Liver (tissue), 9 donors: ENCODE data around the gene MYO10. TPM values are rescaled to one million over a fixed set of nuclear protein-coding genes. Genes with fewer than 3 reads are reported as not detected.

ENCODE experiments used
- DNase-seq: peaks from one replicate; pipeline ENCODE4 v3.0.0-alpha.2; 2017; ENCODE audit warnings: low spot score
- H3K27ac ChIP-seq, 2 donors: one replicate each; pipeline ENCODE4 v1.7.0; 2013; ENCODE audit warnings: inconsistent platforms in 2 of 2, low read length in 2 of 2, control low read depth in 1 of 2, low read depth in 1 of 2, mild to moderate bottlenecking in 1 of 2
- H3K27me3 ChIP-seq, 4 donors: one replicate each; pipeline versions ENCODE4 v1.6.1 to v1.7.0; 2013; ENCODE audit warnings: low read length in 3 of 4, inconsistent platforms in 1 of 4, mild to moderate bottlenecking in 1 of 4, moderate library complexity in 1 of 4; ENCODE audit not compliant: control insufficient read depth in 4 of 4, insufficient read depth in 4 of 4
- H3K36me3 ChIP-seq, 4 donors: one replicate each; pipeline versions ENCODE4 v1.6.1 to v1.7.0; 2013; ENCODE audit warnings: low read length in 3 of 4, mild to moderate bottlenecking in 3 of 4, low read depth in 1 of 4, moderate library complexity in 1 of 4; ENCODE audit not compliant: control insufficient read depth in 4 of 4, insufficient read depth in 3 of 4
- H3K4me1 ChIP-seq, 4 donors: one replicate each; pipeline versions ENCODE4 v1.6.1 to v1.7.0; 2013; ENCODE audit warnings: low read length in 3 of 4, mild to moderate bottlenecking in 3 of 4, moderate library complexity in 1 of 4; ENCODE audit not compliant: control insufficient read depth in 4 of 4, insufficient read depth in 4 of 4
- H3K4me3 ChIP-seq, 3 donors: one replicate each; pipeline versions ENCODE4 v1.6.1 to v1.7.0; 2013; ENCODE audit warnings: low read length in 3 of 3, control low read depth in 1 of 3, low read depth in 1 of 3, mild to moderate bottlenecking in 1 of 3
- H3K9ac ChIP-seq, 2 donors: one replicate each; pipeline ENCODE4 v1.7.0; 2013; ENCODE audit warnings: low read length in 2 of 2, mild to moderate bottlenecking in 2 of 2, moderate library complexity in 2 of 2, control low read depth in 1 of 2, low read depth in 1 of 2
- H3K9me3 ChIP-seq, 4 donors: one replicate each; pipeline versions ENCODE4 v1.6.1 to v1.7.0; 2013; ENCODE audit warnings: low read length in 3 of 4; ENCODE audit not compliant: control insufficient read depth in 4 of 4
- EGR1 ChIP-seq, 2 donors: IDR thresholded peaks; 2 replicates each; pipeline ENCODE4 v1.6.1; 2016 to 2018; ENCODE audit warnings: antibody characterized with exemption in 2 of 2, low read depth in 2 of 2
- FOXA1 ChIP-seq: IDR thresholded peaks from 2 replicates; pipeline ENCODE4 v1.6.1; 2016; ENCODE audit warnings: antibody characterized with exemption
- FOXA2 ChIP-seq: IDR thresholded peaks from 2 replicates; pipeline ENCODE4 v1.6.1; 2016; ENCODE audit warnings: antibody characterized with exemption
- GABPA ChIP-seq, 2 donors: IDR thresholded peaks in 1 of 2; conservative IDR thresholded peaks in 1 of 2; 2 replicates each; pipeline ENCODE4 v1.6.1; 2016; ENCODE audit warnings: antibody characterized with exemption in 2 of 2, mild to moderate bottlenecking in 1 of 2, moderate library complexity in 1 of 2
- HNF4A ChIP-seq, 2 donors: conservative IDR thresholded peaks; 2 replicates each; pipeline ENCODE4 v1.6.1; 2016; ENCODE audit warnings: antibody characterized with exemption in 2 of 2, mild to moderate bottlenecking in 2 of 2
- HNF4G ChIP-seq: IDR thresholded peaks from 2 replicates; pipeline ENCODE4 v1.6.1; 2016; ENCODE audit warnings: antibody characterized with exemption
- NR2F2 ChIP-seq: IDR thresholded peaks from 2 replicates; pipeline ENCODE4 v1.6.1; 2016; ENCODE audit warnings: antibody characterized with exemption
- RAD21 ChIP-seq, 2 donors: IDR thresholded peaks; 2 replicates each; pipeline ENCODE4 v1.6.1; 2016; ENCODE audit warnings: antibody characterized with exemption in 2 of 2, mild to moderate bottlenecking in 2 of 2
- RXRA ChIP-seq, 2 donors: IDR thresholded peaks; 2 replicates each; pipeline ENCODE4 v1.6.1; 2017 to 2018; ENCODE audit warnings: antibody characterized with exemption in 2 of 2, mild to moderate bottlenecking in 1 of 2
- SP1 ChIP-seq: IDR thresholded peaks from 2 replicates; pipeline ENCODE4 v1.6.1; 2018; ENCODE audit warnings: antibody characterized with exemption, mild to moderate bottlenecking
- TAF1 ChIP-seq: conservative IDR thresholded peaks from 2 replicates; pipeline ENCODE4 v1.6.1; 2016; ENCODE audit warnings: antibody characterized with exemption, mild to moderate bottlenecking
- YY1 ChIP-seq: IDR thresholded peaks from 2 replicates; pipeline ENCODE4 v1.6.1; 2016; ENCODE audit warnings: antibody characterized with exemption, mild to moderate bottlenecking
- WGBS: extraction: QIAGEN DNeasy Blood & Tissue Kit; methylation state at CpG from one replicate; pipeline ENCODE4 v1.1.7; 2013; 5-methylcytosine and 5-hydroxymethylcytosine counted together
- polyA plus RNA-seq, 2 donors: library from polyadenylated mRNA; stranded (reverse) in 1 of 2; unstranded in 1 of 2; fragments of 200-250 nt in 1 of 2; fragments of >200 nt in 1 of 2; fragmentation: Nextera tagmentation in 1 of 2; extraction: Ambion mirVana in 1 of 2; gene quantifications; one replicate each; pipeline versions ENCODE4 v1.2.1 to v1.2.3, GENCODE V29; 2013 to 2015
- total RNA-seq, 2 donors: library from RNA; depleted of rRNA; stranded (reverse); fragments of >200 nt; gene quantifications; one replicate each; pipeline ENCODE4 v1.2.3, GENCODE V29; 2014
- TF ChIP-seq, protein P1 (sequence below): fragments of 150-350 bp; IDR thresholded peaks from 2 replicates; pipeline ENCODE4 v1.5.1; 2017; ENCODE audit warnings: improper control_type of control experiment, low read depth, low read length; ENCODE audit not compliant: missing input control
- TF ChIP-seq, protein P2 (sequence below): IDR thresholded peaks from 2 replicates; pipeline ENCODE4 v1.6.1; 2016; ENCODE audit warnings: antibody characterized with exemption
- TF ChIP-seq, protein P3 (sequence below): IDR thresholded peaks from 2 replicates; pipeline ENCODE4 v1.6.1; 2016; ENCODE audit warnings: antibody characterized with exemption
- TF ChIP-seq, protein P4 (sequence below): IDR thresholded peaks from 2 replicates; pipeline ENCODE4 v1.6.1; 2016; ENCODE audit warnings: antibody characterized with exemption, mild to moderate bottlenecking
- TF ChIP-seq, protein P5 (sequence below): IDR thresholded peaks from 2 replicates; pipeline ENCODE4 v1.6.1; 2016; ENCODE audit warnings: antibody characterized with exemption
- donor health status: healthy.
- donor health status: healthy.
- donor health status: healthy.
- donor health status: healthy.
- donor health status: healthy.

The MYO10 gene
- total and polyA plus RNA-seq, 4 donors: 4.3 to 15.3 (median 7.1) TPM

DNA sequence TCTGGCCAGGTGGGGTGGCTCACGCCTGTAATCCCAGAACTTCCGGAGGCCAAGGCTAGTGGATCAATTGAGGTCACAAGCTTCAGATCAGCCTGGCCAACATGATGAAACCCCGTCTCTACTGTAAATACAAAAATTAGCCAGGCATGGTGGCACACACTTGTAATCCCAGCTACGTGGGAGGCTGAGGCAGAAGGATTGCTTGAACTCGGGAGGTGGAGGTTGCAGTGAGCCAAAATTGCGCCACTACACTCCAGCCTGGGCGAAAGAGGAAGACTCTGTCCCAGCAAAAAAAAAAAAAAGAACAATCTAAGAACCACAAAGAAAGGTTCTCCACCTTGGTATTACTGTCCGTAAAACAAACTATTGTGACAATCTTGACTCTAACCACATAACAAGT lies 9.7 kb downstream of the MYO10 start:
- Histone ChIP-seq H3K27ac (no peak overlapping the region), H3K27me3 (no peaks in the 10 kb centered on the region), H3K9me3 (no peaks in the 10 kb centered on the region), H3K4me1 (no peaks in the 10 kb centered on the region), H3K36me3 (no peaks in the 10 kb centered on the region), H3K9ac (no peak overlapping the region), H3K4me3 (no peak overlapping the region)
- WGBS: 66% methylated on average over 8 of the region's 8 CpGs
- TF ChIP-seq, protein P1, sequence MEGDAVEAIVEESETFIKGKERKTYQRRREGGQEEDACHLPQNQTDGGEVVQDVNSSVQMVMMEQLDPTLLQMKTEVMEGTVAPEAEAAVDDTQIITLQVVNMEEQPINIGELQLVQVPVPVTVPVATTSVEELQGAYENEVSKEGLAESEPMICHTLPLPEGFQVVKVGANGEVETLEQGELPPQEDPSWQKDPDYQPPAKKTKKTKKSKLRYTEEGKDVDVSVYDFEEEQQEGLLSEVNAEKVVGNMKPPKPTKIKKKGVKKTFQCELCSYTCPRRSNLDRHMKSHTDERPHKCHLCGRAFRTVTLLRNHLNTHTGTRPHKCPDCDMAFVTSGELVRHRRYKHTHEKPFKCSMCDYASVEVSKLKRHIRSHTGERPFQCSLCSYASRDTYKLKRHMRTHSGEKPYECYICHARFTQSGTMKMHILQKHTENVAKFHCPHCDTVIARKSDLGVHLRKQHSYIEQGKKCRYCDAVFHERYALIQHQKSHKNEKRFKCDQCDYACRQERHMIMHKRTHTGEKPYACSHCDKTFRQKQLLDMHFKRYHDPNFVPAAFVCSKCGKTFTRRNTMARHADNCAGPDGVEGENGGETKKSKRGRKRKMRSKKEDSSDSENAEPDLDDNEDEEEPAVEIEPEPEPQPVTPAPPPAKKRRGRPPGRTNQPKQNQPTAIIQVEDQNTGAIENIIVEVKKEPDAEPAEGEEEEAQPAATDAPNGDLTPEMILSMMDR: no peak
- TF ChIP-seq RXRA (IDR thresholded peaks at IDR 0.05) (no peak), TAF1 (no peak), RAD21 (IDR thresholded peaks at IDR 0.05) (no peak), FOXA1 (no peak), YY1 (no peak), EGR1 (IDR thresholded peaks at IDR 0.05; ENCODE audit: low read depth in 2 of 2) (no peak)
- TF ChIP-seq, protein P2, sequence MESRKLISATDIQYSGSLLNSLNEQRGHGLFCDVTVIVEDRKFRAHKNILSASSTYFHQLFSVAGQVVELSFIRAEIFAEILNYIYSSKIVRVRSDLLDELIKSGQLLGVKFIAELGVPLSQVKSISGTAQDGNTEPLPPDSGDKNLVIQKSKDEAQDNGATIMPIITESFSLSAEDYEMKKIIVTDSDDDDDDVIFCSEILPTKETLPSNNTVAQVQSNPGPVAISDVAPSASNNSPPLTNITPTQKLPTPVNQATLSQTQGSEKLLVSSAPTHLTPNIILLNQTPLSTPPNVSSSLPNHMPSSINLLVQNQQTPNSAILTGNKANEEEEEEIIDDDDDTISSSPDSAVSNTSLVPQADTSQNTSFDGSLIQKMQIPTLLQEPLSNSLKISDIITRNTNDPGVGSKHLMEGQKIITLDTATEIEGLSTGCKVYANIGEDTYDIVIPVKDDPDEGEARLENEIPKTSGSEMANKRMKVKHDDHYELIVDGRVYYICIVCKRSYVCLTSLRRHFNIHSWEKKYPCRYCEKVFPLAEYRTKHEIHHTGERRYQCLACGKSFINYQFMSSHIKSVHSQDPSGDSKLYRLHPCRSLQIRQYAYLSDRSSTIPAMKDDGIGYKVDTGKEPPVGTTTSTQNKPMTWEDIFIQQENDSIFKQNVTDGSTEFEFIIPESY: no peak
- TF ChIP-seq, protein P3, sequence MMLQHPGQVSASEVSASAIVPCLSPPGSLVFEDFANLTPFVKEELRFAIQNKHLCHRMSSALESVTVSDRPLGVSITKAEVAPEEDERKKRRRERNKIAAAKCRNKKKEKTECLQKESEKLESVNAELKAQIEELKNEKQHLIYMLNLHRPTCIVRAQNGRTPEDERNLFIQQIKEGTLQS: no peak
- TF ChIP-seq, protein P4, sequence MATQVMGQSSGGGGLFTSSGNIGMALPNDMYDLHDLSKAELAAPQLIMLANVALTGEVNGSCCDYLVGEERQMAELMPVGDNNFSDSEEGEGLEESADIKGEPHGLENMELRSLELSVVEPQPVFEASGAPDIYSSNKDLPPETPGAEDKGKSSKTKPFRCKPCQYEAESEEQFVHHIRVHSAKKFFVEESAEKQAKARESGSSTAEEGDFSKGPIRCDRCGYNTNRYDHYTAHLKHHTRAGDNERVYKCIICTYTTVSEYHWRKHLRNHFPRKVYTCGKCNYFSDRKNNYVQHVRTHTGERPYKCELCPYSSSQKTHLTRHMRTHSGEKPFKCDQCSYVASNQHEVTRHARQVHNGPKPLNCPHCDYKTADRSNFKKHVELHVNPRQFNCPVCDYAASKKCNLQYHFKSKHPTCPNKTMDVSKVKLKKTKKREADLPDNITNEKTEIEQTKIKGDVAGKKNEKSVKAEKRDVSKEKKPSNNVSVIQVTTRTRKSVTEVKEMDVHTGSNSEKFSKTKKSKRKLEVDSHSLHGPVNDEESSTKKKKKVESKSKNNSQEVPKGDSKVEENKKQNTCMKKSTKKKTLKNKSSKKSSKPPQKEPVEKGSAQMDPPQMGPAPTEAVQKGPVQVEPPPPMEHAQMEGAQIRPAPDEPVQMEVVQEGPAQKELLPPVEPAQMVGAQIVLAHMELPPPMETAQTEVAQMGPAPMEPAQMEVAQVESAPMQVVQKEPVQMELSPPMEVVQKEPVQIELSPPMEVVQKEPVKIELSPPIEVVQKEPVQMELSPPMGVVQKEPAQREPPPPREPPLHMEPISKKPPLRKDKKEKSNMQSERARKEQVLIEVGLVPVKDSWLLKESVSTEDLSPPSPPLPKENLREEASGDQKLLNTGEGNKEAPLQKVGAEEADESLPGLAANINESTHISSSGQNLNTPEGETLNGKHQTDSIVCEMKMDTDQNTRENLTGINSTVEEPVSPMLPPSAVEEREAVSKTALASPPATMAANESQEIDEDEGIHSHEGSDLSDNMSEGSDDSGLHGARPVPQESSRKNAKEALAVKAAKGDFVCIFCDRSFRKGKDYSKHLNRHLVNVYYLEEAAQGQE: no peak
- no peak for DNase-seq

DNA sequence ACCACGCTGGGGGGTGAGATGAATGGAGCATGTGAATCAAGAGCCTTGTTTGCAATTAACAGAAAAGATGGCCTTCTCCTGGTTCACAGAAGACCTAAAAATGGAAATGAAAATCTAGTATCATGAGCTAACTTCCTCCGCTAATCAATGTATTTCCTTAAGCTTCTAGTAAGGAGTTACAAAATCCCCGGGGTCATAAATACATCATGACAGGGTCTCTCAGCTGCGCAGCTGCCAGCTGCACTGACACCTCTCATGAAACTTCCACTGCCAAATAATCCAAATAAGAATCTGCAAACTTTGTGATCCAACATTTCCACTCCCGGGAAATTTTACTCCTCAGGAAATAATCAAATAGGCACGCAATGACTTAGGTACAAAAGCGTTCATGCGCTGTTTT lies 11.9 kb downstream of the MYO10 start:
- H3K36me3 ChIP-seq: no peaks in the 10 kb centered on the region
- no peaks in the 10 kb centered on the region for H3K27me3 ChIP-seq
- H3K27ac ChIP-seq: no peak overlapping the region
- no peaks in the 10 kb centered on the region for H3K4me1 ChIP-seq
- no peaks in the 10 kb centered on the region for H3K9me3 ChIP-seq
- no peak overlapping the region for H3K4me3 ChIP-seq
- no peak overlapping the region for H3K9ac ChIP-seq
- no peak for DNase-seq
- 78% methylated on average over 8 of the region's 8 CpGs for WGBS
- TF ChIP-seq, protein P2: no peak
- TF ChIP-seq HNF4G: no peak
- TF ChIP-seq TAF1: no peak
- TF ChIP-seq RXRA (IDR thresholded peaks at IDR 0.05): no peak
- TF ChIP-seq YY1: no peak
- TF ChIP-seq FOXA2: no peak
- TF ChIP-seq RAD21 (IDR thresholded peaks at IDR 0.05): no peak
- TF ChIP-seq, protein P1: no peak
- TF ChIP-seq FOXA1: no peak
- TF ChIP-seq GABPA (IDR thresholded peaks at IDR 0.05 in 1 of 2, conservative IDR thresholded peaks at IDR 0.05 in 1 of 2): no peak
- TF ChIP-seq NR2F2: no peak
- TF ChIP-seq, protein P5, sequence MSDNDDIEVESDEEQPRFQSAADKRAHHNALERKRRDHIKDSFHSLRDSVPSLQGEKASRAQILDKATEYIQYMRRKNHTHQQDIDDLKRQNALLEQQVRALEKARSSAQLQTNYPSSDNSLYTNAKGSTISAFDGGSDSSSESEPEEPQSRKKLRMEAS: no peak
- no peak for TF ChIP-seq HNF4A (conservative IDR thresholded peaks at IDR 0.05)
- TF ChIP-seq SP1: no peak
